ENCODE results near the gene TMEM63C. TPM values are rescaled to one million over a fixed set of nuclear protein-coding genes. Genes with fewer than 3 reads are reported as not detected.

Gene TMEM63C
- total RNA-seq, 1 experiment from 2014 or later = 9.3 TPM

DNA sequence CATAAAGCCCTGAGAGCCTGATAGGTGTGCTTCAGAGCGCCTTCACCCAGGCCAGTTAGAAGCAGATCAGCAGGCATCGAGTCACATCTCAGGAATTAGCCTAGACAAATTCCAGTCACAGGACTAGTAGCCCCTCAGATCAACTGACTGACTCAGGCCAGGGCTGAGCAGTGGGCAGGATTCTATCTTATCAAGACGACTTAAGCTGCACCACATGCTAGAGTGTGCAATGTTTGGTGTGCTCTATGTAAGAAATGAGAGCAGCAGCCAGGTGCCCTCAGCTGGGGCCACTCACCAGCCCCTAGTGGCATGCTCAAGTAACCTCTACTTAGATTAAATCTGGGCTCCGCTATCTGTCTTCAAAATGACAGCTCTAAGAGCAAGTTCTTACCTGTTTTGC is 109.1 kb downstream of the TMEM63C start:
- POLR2A ChIA-PET = interaction anchor here (1.1 kb wide), 1 partner anchor 12 kb away, joined by 4 read pairs; no protein-coding TSS in a partner anchor
- no peaks in the 10 kb centered on the region for H3K9me3 Mint-ChIP-seq (ENCODE audit: unreplicated experiment)
- BruUV-seq (replicated peaks) = no TSS peak
- H3K36me3 Mint-ChIP-seq (ENCODE audit: insufficient read depth, unreplicated experiment) = peaks cover 36% of the 10 kb centered on the region
- CTCF ChIA-PET = interaction anchor here (0.6 to 4.6 kb wide), 2 partner anchors 10 to 263 kb away, joined by 3 to 19 read pairs; no protein-coding TSS in a partner anchor
- H3K4me1 Mint-ChIP-seq (ENCODE audit: insufficient read depth, unreplicated experiment) = no peaks in the 10 kb centered on the region
- TF ChIP-seq, protein P1, sequence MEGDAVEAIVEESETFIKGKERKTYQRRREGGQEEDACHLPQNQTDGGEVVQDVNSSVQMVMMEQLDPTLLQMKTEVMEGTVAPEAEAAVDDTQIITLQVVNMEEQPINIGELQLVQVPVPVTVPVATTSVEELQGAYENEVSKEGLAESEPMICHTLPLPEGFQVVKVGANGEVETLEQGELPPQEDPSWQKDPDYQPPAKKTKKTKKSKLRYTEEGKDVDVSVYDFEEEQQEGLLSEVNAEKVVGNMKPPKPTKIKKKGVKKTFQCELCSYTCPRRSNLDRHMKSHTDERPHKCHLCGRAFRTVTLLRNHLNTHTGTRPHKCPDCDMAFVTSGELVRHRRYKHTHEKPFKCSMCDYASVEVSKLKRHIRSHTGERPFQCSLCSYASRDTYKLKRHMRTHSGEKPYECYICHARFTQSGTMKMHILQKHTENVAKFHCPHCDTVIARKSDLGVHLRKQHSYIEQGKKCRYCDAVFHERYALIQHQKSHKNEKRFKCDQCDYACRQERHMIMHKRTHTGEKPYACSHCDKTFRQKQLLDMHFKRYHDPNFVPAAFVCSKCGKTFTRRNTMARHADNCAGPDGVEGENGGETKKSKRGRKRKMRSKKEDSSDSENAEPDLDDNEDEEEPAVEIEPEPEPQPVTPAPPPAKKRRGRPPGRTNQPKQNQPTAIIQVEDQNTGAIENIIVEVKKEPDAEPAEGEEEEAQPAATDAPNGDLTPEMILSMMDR (IDR thresholded peaks at IDR 0.05; ENCODE audit: unreplicated experiment) = no peak
- no peak overlapping the region for H3K27ac Mint-ChIP-seq (ENCODE audit: low read depth, unreplicated experiment)
- intact Hi-C loops (cut with micrococcal nuclease) = no loop called here
- no peaks in the 10 kb centered on the region for H3K27me3 Mint-ChIP-seq (ENCODE audit: insufficient read depth, unreplicated experiment)
- no peak for DNase-seq (ENCODE audit: unreplicated experiment)
- H3K4me3 Mint-ChIP-seq (ENCODE audit: unreplicated experiment) = no peak overlapping the region

DNA sequence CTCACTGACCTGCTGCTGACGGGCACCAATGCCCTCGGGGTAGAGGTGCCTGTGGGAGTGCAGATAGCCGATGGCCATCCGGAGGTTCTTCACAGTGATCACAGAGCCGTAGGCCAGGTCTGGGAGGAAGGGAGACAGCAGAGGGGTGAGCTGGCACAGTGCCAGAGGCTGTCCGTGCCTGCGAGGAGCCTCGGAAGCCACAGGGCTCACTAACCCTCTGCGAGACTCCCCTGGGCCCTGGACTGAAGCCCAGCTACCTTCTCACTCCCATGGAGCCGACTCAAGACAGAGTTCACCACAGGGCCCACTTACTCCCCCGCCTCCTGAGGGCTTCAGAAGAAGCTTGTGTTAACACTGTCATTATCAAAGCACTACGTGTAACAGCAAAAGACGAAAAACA is 114.6 kb downstream of the TMEM63C start:
- ChIA-PET CTCF (interaction anchor here (0.6 to 1.4 kb wide), 3 partner anchors 20 to 254 kb away, joined by 3 to 12 read pairs (median 4); no protein-coding TSS in a partner anchor), POLR2A (no interaction called here)
- DNase-seq (ENCODE audit: unreplicated experiment) = no peak
- TF ChIP-seq, protein P1 (IDR thresholded peaks at IDR 0.05; ENCODE audit: unreplicated experiment) = no peak
- Mint-ChIP-seq H3K27ac (ENCODE audit: low read depth, unreplicated experiment) (no peak overlapping the region), H3K27me3 (ENCODE audit: insufficient read depth, unreplicated experiment) (no peaks in the 10 kb centered on the region), H3K9me3 (ENCODE audit: unreplicated experiment) (no peaks in the 10 kb centered on the region), H3K4me1 (ENCODE audit: insufficient read depth, unreplicated experiment) (no peaks in the 10 kb centered on the region), H3K4me3 (ENCODE audit: unreplicated experiment) (no peak overlapping the region), H3K36me3 (ENCODE audit: insufficient read depth, unreplicated experiment) (peaks cover 17% of the 10 kb centered on the region)
- BruUV-seq (replicated peaks) = no TSS peak
- intact Hi-C loops (cut with micrococcal nuclease) = no loop called here

DNA sequence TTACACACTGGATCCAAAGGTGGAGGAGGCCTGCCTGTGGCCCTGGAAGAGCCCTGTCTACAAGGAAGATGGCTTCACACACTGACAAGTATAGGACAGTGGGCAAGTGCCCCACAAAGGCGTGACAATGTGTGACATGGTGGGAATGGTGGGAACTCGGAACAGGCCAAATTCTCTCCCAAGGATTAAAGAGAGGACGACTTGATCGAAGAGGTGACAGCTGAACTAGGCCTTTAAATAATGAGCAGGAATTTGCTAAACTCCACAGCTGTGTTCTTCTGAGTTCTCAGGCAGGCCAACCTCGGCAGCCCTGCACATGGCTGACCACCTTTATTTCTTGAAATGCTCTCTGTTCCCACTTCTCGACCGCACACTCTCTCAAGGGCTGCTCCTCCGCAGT is 115.3 kb downstream of the TMEM63C start:
- POLR2A ChIA-PET = no interaction called here
- Mint-ChIP-seq H3K9me3 (ENCODE audit: unreplicated experiment) (no peaks in the 10 kb centered on the region), H3K36me3 (ENCODE audit: insufficient read depth, unreplicated experiment) (peaks cover 17% of the 10 kb centered on the region), H3K27ac (ENCODE audit: low read depth, unreplicated experiment) (no peak overlapping the region), H3K4me1 (ENCODE audit: insufficient read depth, unreplicated experiment) (no peaks in the 10 kb centered on the region), H3K27me3 (ENCODE audit: insufficient read depth, unreplicated experiment) (no peaks in the 10 kb centered on the region), H3K4me3 (ENCODE audit: unreplicated experiment) (no peak overlapping the region)
- DNase-seq (ENCODE audit: unreplicated experiment) = no peak
- intact Hi-C loops (cut with micrococcal nuclease) = no loop called here
- TF ChIP-seq, protein P1 (IDR thresholded peaks at IDR 0.05; ENCODE audit: unreplicated experiment) = no peak
- CTCF ChIA-PET = interaction anchor here (9.1 kb wide), 1 partner anchor 18 kb away, joined by 264 read pairs; no protein-coding TSS in a partner anchor
- no TSS peak for BruUV-seq (replicated peaks)

DNA sequence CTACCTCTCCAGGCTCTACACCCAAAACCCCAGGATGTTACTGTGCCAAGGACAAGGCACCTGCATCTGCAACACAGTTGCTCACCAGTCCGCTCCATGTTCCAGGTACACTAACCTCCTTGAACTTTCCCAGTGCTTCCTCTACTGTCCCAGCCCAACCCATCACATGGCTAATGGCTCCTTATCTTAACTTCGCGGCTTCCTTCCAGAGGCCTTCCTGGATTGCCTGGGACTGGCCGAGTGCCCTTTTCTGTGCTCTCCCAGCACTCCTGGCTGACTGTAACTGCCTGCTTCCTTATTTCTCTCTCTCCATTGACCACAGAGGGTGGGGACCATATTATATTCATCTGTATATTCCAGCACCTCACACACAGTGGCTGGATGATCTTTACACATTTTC is 118.2 kb downstream of the TMEM63C start:
- Mint-ChIP-seq H3K36me3 (ENCODE audit: insufficient read depth, unreplicated experiment) (peaks cover 17% of the 10 kb centered on the region), H3K27me3 (ENCODE audit: insufficient read depth, unreplicated experiment) (no peaks in the 10 kb centered on the region), H3K4me1 (ENCODE audit: insufficient read depth, unreplicated experiment) (peaks cover 16% of the 10 kb centered on the region), H3K9me3 (ENCODE audit: unreplicated experiment) (no peaks in the 10 kb centered on the region), H3K27ac (ENCODE audit: low read depth, unreplicated experiment) (no peak overlapping the region), H3K4me3 (ENCODE audit: unreplicated experiment) (no peak overlapping the region)
- intact Hi-C loops (cut with micrococcal nuclease) = loop anchor here (5.0 to 10.0 kb wide), 2 partner anchors 158 to 425 kb away; partner anchors contain the start of genes AHSA1 and VIPAS39
- TF ChIP-seq, protein P1 (IDR thresholded peaks at IDR 0.05; ENCODE audit: unreplicated experiment) = no peak
- no peak for DNase-seq (ENCODE audit: unreplicated experiment)
- ChIA-PET POLR2A (interaction anchor here (1.0 kb wide), 1 partner anchor 16 kb away, joined by 3 read pairs; no protein-coding TSS in a partner anchor), CTCF (interaction anchor here (3.8 to 9.1 kb wide), 4 partner anchors 11 to 252 kb away, joined by 12 to 264 read pairs (median 34); no protein-coding TSS in a partner anchor)
- no TSS peak for BruUV-seq (replicated peaks)
